GM18520 (cell line): ENCODE results near the gene CEACAM20.
"Not testable (repeated sequence)": the region's sequence is repeated elsewhere in the genome, so short reads cannot be mapped to it uniquely, and the experiment has no call there.

ENCODE experiments used
- ATAC-seq: cut with Tn5 transposase; IDR thresholded peaks from one replicate; pipeline ENCODE4 v1.9.1; 2021; ENCODE audit not compliant: unreplicated experiment

The CEACAM20 gene

GRCh38 chr19:44496711-44497110 lies 32.8 kb downstream of the CEACAM20 start:
- no peak for ATAC-seq

GRCh38 chr19:44476559-44477408 lies 52.7 kb downstream of the CEACAM20 start:
- no peak for ATAC-seq

GRCh38 chr19:44468730-44469129 lies 60.7 kb downstream of the CEACAM20 start:
- not testable (repeated sequence) for ATAC-seq

GRCh38 chr19:44462600-44463286 lies 66.7 kb downstream of the CEACAM20 start:
- not testable (repeated sequence) for ATAC-seq
